Stimulated activated CD4-positive, alpha-beta T cell treated with anti-CD3 and anti-CD28 coated beads, TNF-alpha, amount 100 ng/mL, for 4 hours (primary cell): ENCODE measurements around the gene HAO1.
"Not testable (repeated sequence)": the region's sequence is repeated elsewhere in the genome, so short reads cannot be mapped to it uniquely, and the experiment has no call there.

Experiments used
- DNase-seq, 3 experiments: peaks; one replicate each; pipeline ENCODE4 v3.0.0-alpha.2; 2020; ENCODE audit warnings: low read depth in 3 of 3

Gene HAO1

DNA sequence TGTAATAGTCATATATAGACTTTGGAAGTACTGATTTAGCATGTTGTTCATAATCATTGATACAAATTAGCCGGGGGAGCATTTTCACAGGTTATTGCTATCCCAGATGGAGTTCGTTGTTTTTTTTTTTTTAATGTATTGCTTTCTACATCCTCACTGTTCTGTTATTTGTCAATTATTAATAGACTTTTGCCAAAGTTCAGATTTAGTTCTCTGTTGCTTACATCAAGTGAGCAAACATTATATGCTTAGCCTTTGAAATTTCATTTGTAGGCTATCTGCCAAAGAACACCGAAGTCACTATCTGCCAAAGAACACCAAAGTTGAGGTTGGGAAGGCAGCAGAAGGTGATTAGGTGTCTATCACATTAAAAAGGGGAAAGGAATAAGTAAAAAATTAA lies at the start of gene HAO1:
Gene HAO1, minus strand, starts transcription at position 118 of the 400 bp plus-strand sequence. Its CDS starts 36 bp downstream, at position 82.
- no peak for DNase-seq

DNA sequence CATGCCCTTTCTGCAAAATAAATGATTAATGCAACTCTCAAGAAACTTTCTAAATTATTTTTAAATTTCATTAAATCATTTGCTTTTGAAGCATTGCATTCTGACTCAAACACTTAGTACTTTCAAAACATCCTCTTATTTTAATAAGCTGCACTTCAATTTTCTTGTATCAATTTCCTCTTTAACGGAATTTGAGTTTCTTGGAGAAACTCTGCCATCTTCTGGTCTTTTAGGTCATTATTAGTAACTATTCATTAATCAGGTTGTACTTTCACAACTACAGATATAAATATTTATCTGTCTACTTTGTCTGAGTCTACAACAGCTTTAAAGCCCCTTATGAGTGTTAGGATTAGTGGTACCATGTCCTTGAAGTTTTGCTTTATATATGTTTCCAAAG lies 49.1 kb upstream of the HAO1 start:
- no peak for DNase-seq

DNA sequence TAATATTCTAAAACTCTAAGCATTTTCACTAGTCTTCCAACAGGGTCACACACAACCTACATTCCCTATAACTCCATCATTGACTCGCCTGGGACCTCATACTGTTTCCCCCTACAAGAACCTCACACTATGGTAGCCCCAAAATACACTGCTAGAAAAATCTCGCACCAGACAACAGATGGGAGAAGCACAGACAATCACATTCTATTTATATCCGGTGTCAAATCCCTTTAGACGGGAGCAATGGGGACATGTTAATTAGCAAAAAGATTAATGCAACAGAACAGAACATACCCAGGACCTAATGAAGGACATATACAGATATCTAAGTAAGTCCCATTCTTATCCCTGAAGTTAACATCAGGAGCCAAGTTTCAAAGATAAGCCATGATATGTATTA lies 45.7 kb upstream of the HAO1 start:
- no peak for DNase-seq

DNA sequence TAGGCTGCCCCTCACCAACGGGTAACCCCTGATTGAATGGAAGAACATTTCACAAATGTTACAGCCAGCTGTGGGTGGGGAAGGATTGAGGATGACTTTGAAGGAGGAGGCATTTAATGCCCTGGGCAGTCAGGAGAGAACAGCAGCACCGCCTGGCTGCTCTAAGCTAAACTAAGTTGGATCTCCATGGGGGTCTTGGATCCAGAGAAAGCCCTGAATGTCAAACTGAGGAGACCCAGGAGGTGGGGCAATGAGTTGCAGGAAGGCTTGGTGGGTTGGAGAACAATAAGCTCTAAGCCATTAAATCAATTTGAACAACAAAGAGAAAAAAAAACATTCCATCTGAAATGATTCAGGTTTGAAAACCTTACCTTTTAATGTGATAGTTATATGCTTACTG lies 43.9 kb upstream of the HAO1 start:
- DNase-seq, result no peak

DNA sequence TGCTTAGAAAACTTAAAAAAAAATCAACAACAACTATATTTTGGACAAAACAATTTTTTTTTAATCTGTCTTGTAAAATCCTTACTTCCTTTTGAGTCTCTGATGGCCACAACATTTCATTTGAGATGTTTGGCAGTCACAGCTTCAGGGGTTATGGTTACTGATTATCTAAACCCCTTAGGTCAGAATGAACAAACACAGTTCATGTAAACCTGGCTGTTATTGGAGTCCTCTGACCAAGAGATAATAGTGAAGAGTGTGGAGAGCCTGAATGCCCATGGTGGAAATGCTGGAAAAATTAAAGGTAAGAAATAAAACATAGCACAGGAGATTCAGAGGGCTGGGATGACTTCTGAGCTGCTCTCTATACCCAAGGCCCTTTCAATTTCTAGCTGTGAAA lies 41.1 kb upstream of the HAO1 start:
- DNase-seq, result no peak

DNA sequence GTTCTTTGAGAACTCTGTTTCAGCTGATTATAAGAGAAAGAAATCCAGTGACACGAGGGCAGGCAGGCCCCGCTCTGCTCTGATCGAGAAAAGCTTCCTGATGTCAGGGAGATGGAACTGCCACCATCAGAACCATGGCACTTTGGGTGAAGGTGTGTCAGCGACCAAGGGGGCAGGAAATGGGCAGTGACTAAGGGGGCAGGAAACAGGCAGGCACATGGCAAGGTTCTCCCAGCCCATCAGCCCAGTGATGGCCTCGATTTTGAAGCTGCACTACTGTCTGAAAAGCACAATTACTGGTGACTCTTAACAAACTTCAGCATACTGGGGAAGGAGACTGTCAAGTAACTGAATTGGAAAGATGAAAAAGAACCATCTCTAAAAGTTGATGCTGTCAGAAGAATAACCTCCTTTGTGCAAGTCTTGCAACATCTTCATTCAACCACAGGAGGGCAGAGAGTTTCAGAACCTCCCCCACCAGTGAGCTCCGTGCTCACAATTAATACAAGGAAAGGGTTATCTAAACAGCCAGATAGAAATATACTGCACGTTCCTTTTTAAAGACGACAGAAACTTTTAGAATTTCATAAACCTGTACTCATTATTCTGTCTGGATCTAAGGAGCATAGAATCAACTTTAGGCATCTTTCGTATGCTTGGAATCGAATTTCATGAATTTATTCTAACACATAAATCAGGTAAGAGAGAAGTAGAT lies 40.2 kb upstream of the HAO1 start:
- DNase-seq, result no peak

DNA sequence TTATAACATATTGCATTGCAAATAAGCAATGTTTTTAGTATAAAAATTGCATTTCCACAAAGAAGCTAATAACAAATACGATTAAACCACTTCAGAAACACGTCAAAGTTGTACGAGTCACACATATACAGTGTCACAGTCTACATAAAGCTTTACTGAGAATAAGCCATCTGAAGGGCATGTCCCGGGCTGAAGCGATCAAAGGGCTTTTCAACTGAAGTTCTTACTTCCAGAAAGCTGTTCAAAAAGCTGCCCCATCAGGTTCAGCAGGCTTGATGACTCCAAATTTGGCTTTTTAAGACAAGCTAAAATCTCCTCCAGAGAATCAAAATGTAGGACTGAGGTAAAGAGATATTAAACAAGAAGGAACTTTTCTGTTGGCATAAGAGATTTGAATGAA lies 37.5 kb upstream of the HAO1 start:
- no peak for DNase-seq

DNA sequence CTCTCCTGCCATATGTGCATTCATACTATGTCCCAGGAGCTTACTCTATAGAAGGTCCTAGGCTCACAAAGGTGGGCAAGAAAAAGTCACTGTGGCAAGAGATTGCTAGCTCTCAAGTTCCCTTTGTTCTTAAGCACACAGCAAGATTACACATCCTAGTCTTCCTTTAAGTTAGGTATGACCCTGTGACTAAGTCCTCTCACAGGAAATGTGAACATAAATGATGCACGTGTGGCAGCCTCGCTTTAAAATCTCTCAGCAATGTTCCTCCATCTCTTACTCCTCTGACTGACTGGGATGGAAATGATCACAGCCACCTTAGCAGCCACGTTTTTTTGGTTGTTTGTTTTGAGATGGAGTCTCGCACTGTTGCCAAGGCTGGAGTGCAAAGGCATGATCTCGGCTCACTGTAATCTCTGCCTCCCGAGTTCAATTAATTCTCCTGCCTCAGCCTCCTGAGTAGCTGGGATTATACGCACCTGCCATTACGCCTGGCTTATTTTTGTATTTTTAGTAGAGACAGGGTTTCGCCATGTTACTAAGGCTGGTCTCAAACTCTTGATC lies 35.7 kb upstream of the HAO1 start:
- no peak for DNase-seq

DNA sequence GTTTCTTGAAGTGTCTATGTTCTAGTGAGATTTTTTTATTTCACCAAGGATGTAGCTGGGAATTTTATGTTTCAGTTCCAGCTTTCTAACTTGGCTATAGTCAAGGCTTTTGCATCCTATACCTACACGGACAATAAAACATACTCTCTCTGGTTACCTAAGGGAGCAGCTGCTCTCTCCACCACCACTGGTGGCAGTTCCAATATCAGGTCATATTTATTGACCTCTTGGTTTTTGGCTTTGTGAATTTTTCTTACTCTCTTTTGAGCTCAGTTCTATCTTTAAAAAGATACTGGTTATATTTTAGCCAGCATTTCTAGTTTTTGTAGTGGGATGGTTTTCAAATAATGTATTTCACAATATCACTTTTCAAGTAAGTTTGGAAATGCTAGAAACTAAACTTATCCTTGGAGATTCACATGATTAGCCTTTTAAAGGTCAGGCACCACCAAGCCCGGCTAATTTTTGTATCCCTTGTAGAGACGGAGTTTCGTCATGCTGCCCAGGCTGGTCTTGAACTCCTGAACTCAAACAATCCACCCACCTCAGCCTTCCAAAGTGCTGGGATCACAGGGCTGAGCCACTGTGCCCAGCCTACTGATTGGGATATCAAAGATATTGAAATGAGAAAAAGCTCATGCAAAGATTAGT lies 34.7 kb upstream of the HAO1 start:
- DNase-seq, result no peak

DNA sequence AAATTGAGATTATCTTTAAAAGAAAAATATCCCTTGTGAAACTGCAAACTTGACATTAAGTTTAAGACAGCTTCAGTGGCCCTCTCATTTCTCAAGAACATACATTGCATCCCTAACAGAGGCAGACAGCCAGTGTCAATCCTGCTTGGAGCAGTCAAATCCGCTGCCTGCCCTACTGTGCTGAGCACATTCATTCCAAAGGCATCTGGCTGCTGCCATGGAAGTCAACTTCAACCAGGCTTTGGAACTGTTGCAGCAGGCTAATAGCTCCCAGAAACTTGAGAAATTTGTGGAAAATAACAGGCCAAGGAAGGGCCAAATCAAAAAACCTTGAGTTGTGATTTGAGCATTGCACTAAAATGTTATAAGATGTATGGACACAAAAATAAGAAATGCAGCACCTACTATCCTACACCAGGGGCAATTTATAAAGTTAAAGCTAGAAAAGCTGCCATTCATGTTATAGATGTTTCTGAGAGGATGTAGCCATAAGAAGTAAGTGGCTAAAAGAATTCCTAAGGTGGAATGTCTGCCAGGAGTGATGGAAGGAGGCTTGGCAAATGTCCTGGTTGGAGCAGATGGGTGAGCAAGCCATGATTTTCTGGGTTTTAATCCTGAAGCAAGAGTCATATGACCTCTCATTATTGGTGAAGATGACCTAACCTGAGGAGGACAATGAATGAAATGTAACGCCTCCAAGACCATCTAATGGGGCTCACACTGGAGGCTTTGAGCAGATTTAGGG lies 31.4 kb upstream of the HAO1 start:
- DNase-seq, result no peak

DNA sequence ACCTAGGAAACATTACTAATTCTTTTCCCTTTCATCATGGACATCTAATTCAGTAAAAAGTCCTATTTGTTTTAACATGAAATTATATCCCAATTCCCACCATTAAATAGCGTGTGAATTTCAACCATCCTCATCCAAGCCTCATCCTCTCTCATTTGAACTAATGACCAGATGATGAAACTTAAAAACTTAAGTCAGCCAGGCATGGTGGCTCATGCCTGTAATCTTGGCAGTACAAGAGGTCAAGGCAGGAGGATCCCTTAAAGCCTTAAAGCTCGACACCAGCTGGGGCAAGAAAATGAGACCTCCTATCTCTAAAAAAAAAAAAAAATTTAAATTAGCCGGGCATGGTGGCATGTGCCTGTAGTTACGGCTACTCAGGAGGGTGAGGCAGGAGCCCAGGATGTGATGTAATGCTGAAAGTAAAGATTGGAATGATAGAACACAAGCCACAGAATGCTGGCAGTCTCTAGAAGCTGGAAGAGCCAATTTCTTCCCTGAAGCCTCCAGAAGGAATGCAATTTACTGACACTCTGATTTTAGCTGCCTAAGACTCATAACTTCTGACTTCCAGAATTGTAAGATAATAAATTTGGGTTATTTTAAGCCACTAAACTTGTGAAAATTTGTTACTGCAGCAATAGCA lies 27.1 kb upstream of the HAO1 start:
- DNase-seq, result no peak

DNA sequence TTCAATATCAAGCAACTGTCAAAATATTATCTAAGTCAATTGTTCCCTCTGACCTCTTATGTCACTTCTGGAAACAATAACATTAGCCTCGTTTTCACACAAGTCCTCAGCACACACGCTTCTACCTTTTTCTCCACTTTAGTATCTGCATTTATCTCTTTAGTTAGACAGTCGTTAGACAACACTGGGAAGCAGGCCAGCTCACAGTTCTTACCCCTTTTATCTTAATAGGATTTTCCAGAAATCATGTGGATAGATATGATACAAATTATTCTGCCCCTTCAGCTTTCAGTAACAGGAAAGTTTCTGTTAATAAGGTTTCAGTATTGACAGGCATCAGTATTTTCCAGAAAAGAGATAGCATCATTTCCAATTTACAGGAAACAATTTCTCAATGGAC lies 25.9 kb upstream of the HAO1 start:
- DNase-seq, result no peak

DNA sequence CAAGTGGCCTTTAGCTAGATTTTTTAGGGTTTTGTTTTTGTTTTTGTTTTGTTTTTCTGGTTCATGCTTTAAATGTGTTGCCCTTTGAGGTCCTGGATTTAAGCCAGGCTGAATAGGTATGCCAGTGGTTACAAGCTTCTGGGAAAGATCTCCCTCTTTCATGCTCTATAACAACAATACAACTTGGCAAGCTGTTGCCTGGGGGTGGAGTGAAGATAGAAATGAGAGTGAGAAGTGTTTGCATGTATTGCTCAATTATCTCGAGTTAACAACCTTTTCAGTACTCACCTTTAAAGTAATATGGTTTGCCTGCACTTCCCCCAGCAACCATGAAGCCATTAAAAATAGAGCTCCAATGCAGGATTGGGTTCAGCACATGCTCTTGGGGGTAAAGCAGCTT lies 19.2 kb upstream of the HAO1 start:
- no peak for DNase-seq

DNA sequence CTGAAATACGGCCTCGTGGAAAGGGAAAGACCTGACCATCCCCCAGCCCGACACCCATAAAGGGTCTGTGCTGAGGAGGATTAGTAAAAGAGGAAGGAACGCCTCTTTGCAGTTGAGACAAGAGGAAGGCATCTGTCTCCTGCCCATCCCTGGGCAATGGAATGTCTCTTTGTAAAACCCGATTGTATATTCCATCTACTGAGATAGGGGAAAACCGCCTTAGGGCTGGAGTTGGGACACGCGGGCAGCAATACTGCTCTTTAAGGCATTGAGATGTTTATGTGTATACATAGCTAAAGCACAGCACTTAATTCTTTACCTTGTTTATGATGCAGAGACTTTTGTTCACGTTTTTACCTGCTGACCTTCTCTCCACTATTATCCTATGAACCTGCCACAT lies 16.3 kb upstream of the HAO1 start:
- not testable (repeated sequence) for DNase-seq

DNA sequence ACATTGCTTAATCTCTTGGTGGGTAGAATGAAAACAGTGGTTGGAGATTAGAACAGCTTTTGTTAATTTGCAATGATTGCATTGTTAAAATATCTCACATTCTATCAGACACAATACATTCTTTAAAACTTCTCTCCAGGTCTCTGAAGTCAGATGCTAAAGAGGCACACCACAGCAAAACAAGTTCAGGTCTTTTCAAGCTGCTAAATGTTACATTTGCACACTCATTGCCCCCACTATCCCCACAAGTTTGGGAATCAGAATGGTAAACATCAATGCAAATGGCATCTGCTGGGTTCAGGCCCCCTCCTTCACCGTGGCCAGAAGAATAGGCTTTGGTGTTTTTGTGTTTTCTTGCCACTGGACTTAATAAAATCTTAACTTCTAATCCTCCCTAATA lies 10.1 kb upstream of the HAO1 start:
- no peak for DNase-seq

DNA sequence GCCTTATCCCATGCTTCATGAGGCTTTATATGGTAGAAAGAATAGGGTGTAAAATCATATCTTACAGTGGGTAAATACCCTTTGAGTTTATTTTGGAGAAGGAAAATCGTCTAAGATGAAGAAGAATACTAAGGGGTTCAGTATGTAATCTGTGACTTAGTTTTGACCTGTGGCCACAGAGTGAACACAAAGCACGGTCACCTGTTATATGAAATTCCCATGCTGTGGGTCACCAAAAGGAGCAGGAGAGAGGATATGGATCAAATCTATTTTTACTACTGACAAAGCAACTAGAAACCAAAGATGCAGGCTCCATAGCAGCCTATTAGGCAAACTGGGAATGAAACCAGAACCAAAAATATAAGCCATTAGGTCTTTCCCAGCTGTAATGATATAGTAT lies 3.6 kb upstream of the HAO1 start:
- DNase-seq, result no peak

DNA sequence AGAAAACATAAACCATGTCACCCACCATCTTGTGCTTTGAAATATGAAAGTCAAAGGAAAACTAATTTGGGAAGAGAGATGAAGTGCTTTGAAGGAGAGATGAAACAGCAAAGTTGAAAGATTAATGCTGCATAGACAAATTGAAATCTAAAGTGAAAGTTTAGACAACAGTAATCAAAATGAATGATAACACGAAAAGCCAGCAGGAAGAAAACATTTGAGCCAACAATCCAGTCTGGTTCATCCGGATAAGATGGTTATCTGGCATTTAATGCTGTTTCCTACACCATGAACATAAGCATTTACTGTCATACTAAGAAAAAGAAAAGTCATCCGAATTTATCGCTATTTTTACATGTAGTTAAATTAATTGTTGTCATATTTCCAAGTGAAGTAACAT lies 595 bp downstream of the HAO1 start:
- DNase-seq, result no peak

DNA sequence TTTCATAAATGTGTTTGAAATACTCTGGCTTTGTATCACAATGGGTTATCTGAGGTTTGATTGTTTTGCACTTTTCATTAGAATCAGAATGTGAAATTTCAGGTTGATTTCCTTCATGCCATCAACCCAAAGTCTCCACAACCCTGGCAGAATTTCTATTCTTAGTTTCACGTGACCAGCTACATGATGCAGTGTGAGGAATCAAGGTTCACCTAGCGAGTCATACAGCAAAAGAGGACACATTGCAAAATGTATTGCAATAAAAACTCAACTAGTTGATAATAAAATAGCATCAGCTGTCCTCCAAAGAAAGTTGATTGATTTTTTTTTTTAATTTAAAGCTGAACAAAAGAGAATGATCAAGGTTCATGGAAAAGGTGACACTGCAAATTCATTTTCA lies 2.2 kb downstream of the HAO1 start:
- no peak for DNase-seq

DNA sequence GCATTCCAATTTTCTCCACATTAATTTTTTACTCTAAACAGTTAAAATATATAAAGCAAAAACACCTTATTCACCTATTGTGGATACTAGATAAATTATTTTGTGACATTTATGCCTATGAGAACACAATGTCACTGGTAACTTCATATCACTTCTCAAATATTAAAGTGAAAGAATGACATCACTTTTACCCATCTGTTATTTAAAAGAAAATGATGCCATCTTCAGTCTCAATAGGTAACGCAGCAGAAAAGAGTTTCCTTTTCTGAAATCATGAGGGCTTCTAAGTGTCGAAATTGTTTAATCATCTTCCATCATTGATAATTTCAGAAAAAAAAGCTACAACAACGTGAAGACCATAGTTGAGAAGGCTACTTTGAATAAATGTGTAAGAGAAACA lies 2.9 kb downstream of the HAO1 start:
- DNase-seq, result no peak

DNA sequence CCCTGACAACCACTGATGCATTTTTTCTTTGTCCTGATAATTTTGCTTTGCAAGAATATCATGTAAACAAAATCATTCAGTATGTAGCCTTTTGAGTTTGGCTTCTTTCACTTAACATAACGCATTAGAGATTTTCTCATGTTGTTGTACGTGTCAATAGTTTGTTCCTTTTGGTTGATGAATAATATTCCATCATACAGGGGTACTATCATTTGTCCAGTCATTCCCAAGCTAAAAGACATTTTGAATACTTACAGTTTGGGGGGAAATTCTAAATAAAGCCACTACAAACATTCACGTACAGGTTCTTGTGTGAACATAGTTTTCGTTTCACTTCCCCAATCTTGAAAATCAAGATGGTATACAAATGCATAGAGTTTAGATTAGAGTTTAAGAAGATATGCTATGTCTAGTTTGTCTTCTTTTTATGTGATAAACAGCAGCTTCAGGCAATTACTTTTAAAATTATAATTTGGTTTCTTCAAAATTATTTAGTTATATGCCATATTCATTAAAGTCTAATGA lies 5.2 kb downstream of the HAO1 start:
- no peak for DNase-seq

DNA sequence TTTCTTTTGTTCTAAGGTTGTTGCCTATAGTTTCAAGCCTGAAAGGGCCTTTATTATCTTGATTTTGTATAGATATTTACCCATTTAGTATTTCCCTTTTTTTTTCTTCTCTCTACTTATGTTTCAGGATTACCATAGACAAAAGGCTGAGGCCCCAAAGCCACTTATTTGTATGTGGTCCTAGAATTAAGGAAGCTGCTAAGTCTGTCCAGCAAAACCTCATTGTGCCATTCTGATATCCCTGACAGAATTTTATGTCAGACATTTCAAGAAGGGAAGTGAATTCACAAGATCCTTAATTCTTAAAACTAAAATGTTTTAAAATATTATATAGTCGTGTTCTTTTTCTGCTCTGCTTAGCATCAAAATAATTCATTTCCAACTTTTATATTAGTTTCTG lies 6.9 kb downstream of the HAO1 start:
- no peak for DNase-seq

DNA sequence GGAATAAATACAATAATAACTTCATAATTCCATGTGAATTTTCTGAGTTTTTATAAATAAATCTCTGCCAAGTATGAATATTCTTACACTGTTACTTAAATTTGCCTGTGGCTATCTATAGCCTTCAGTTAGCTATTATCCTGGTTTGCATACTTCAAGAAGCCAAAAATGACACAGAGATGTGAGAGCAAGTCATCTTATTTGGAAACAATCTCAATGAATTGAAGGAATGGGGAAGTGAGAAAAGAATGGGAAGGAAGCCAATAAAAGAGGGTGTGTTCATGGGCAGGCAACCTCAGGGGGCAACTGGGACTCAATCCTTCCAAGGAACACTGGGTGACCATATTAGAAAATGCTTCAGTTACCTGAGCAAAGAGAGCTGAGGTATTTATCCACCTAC lies 9.9 kb downstream of the HAO1 start:
- no peak for DNase-seq
